C4-2B (cell line): Measurements from ENCODE around the gene OR52H1.

Source experiments
- CTCF ChIP-seq: fragments of 450-650 bp; conservative IDR thresholded peaks from 2 replicates; pipeline ENCODE4 v1.5.1; 2017; ENCODE audit warnings: mild to moderate bottlenecking
- ZFX ChIP-seq: fragments of 450-650 bp; IDR thresholded peaks from 2 replicates; pipeline ENCODE4 v1.6.1; 2017

GRCh38 chr11:5505363-5506048 is 42.8 kb downstream of the OR52H1 start:
- TF ChIP-seq CTCF: no peak
- no peak for TF ChIP-seq ZFX
